Central memory CD4-positive, alpha-beta T cell (primary cell): ENCODE data around the gene PYGO1.
"Not testable (repeated sequence)": the region's sequence is repeated elsewhere in the genome, so short reads cannot be mapped to it uniquely, and the experiment has no call there.

Experiments
- DNase-seq: peaks from one replicate; pipeline ENCODE4 v3.0.0; 2022
- total RNA-seq, 3 experiments: gene quantifications; one replicate each; lab custom pipeline; 2026; lab: John Stamatoyannopoulos, UW

PYGO1 gene, protein sequence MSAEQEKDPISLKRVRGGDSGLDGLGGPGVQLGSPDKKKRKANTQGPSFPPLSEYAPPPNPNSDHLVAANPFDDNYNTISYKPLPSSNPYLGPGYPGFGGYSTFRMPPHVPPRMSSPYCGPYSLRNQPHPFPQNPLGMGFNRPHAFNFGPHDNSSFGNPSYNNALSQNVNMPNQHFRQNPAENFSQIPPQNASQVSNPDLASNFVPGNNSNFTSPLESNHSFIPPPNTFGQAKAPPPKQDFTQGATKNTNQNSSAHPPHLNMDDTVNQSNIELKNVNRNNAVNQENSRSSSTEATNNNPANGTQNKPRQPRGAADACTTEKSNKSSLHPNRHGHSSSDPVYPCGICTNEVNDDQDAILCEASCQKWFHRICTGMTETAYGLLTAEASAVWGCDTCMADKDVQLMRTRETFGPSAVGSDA
- total RNA-seq, result 0 to 0.07 (median 0.05) reads per million in 3 experiments

DNA sequence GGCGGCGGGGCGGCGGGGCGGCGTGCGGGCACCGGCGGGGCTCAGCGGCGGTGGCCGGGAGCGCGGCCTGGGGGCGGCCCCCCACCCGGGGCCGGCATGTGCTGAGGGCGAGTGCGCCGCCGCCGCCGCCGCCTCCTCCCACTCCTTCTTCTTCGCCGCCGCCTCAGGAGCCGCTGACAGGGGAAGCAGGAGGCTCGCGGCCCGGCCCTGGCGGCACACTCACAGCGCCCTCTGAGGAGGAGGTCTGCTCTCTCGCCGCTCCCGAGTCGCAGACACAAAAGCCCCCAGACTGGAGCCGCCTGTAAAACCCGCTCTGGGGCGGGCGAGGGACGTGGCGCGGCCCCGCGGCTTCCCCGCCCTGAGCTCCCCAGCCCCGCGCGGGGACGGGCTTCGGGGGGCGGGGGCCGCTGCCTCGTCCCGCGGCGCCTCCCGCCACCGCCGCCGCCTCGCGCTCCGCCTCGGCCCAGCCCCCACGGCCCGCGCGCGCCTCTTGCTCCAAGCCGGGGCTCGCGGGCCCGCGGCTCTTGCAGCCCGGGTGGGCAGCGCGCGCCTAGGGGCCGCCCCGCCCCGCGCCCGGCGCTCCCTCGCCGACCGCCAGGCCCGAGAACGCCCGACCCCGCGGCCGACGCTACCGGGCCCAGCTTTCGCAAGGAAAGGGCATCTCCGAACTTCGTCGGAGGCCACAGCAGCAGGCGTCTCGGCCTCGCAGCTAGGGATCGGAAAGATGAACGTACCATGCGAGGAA is at the start of gene PYGO1:
TSS of gene PYGO1 (minus strand) at position 276 of the 745 bp plus-strand sequence. CDS start 462 bp downstream, outside the sequence.
- DNase-seq, result peak; percentile 6

DNA sequence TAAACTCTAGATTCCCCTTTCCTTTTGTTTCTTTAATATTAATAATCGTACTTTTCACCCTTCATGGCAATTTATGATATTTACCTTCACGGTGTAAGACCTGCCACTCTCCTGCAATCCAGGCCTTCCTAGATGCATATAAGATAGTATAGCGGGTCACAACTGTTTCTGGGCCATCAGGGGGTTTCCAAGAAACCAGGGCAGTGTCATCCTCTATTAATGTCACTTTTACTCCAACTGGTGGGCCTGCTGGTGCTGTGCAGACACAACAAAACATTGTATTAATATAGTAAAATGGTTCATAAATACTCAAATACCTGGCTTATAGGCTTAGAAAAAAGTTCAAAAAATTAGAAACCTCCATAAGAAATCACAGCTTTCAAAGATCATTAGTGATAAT is 48.9 kb upstream of the PYGO1 start:
- no peak for DNase-seq

DNA sequence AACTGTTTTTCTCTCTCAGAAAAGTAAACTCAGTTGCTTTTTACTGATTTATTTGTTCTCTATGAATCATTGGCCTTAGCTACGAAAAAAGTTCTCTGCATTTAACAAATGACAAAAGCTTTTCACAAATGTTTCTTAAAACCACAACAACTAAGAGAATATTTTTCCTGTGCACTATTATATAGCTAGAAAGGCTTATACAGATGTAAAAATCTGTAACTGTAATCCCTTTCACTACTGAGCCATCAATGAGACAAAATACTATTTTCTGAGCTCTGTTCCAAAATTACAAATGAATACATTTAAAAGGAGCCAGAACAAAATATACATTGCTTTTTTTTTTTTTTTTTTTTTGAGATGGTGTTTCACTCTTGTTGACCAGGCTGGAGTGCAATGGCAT is 45.6 kb upstream of the PYGO1 start:
- DNase-seq, result no peak

DNA sequence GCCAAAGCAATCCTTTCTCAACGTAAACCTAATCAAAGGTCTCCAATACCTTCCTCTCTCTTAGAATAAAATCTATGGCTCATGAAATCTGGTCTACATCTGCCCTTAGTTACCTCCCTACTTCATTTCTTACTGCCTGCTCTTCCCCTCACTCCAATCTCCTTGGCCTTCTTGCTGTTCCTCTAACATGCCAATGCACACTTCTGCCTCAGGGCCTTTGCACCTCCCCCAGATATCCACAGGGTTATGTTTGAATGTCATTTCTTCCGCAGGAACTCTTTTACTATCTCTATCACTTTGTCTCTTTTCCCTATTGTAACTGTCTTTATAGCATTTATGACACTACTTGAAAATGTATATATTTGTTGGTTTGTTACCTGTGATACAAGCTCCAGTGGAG is 44.3 kb upstream of the PYGO1 start:
- no peak for DNase-seq

DNA sequence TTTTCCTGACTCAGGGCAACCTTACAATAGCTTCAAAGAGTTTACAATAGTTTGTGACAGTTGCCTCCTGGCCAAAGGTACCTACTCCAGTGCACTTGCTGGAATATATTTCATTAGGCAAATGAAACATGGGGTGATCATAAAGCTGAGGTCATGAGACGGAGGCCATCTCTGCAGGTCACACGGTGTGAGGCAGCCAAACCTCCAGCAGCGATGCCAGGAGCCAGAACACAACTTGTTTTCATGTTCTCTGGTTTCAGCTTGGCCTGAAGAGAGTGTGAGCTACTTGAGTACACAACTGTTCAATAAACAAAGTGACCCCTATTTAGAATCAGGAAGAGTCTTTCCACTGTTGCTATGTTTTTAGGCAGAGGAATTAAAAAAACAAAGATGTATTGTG is 42.7 kb upstream of the PYGO1 start:
- DNase-seq, result no peak

DNA sequence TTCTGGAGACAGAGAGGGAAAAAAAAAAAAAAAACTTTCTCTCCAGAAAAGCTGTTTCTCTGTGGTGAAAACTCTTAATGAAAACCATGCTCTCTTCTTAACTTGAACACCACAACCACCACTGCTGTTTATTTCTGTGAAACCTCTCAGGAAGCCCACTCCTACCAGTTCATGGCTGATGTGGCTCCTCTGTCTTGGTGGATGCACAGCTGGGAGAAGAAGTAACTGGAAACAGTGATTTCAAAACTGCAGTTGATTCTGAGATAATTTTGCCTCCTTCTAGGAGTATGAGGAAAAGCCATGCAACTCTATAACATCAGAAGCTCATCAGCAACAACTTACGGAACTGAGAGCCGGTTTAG is 40.2 kb upstream of the PYGO1 start:
- no peak for DNase-seq

DNA sequence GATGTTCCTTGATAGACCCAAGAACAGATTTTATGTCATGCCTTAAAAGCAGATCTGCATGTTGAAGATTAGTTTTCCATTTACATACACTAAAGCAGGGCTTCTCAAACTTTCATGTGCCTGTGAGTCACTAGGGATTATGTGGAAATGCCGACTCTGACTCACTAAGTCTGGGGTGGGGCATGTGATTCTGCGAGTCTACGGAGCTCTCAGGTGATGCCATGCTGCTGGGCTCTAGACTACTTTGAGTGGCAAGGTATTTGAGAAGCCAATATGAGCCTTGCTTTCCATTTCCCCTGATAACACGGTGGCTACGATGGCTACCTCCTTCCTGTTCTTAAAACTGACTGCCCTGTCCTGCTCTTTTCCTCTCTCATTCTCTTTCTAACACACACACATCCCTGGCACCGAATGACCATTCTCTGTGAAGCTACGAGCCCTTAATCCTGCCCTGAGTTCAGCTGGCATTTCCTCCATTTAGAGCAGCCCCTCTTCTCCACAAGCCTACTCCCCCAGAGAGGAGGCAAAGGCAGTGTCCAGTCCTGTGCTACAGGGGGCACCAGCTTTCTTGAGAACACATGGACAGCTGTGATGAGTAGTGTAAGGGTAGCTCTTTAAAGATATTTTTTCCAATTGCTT is 39.7 kb upstream of the PYGO1 start:
- DNase-seq, result no peak

DNA sequence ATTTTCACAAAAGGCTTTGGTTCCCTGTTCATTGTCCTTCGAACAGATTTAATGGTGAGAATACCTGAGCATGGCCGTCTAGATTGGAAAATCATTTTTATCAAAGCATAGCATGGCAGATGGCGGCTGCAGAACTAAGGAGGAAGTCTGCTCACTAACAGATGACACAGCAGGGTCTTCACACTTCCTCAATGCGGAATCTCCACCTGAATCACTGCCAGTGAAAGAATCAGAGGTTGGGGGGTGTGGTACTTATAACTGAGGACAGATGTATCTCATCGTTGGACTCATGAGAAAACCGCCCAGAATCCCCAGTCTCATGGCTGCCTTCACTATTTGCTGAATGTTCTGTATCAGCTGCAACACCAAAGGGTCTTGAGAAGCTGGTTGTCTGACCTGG is 31.6 kb upstream of the PYGO1 start:
- no peak for DNase-seq

DNA sequence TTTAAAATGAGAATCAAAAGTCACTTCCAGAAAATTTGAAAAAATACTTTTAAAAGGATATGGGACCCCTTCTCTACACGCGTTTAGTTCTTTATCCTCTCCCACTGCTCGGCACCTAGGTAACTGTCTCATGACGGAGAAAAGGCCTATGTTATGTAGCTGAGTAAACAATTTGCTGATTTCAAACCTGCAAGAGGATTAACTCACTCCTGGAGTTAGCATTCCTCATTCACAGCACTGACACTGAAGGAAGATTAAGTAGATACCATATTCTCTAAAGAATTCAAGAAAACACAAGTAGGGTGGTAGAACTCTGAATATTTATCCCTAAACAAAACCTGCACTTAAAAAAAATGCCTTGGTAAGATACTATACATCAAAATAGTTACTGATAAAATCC is 30.2 kb upstream of the PYGO1 start:
- no peak for DNase-seq

DNA sequence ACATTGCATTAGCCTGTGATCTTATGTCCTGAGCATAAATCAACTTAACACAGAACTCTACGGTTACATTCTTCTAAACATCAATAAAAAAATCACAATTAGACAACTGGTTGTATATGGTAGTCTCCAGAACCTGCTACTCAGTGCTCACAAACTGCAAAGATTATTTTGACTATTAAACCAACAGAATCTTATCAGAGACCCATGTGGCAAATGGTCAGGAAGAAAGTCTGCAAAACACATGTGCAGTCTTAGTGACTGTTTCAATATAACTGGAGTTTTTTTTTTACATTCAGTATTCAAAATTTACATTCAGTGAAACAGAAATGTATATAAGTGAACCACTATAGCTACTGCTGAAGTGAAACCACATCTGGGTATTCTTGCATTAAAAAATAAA is 27.3 kb upstream of the PYGO1 start:
- no peak for DNase-seq

DNA sequence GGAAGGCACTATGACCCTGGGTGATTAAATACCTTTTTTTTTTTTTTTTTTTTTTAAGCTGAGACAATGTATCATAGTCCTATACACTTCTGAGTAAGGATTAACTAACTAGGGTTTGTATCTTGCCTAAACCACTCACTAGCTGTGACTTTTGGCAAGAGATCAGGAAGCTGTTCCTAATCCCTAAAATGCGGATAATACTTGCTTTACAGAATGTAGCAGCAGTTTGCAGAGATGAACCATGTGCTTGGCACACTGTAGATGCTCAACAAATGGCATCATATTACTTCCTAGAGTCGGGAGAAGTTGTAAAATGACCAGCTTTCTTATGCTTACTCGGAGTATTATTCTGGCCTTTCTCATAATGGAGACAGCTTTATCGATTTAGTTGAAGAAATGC is 25.6 kb upstream of the PYGO1 start:
- DNase-seq, result no peak

DNA sequence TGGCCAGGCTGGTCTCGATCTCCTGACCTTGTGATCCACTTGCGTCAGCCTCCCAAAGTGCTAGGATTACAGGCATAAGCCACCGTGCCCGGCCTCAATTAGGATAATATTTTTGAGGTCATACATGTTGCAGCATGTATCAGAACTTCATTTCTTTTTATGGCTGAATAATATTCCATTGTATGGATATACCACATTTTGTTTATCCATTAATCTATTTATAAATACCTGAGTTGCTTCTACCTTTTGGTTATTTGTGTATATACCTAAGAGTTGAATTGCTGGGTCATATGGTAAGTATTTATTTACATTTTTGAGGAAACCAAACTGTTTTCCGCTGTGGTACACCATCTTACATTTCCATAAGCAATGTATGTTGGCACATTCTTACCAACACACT is 18.1 kb upstream of the PYGO1 start:
- no peak for DNase-seq

DNA sequence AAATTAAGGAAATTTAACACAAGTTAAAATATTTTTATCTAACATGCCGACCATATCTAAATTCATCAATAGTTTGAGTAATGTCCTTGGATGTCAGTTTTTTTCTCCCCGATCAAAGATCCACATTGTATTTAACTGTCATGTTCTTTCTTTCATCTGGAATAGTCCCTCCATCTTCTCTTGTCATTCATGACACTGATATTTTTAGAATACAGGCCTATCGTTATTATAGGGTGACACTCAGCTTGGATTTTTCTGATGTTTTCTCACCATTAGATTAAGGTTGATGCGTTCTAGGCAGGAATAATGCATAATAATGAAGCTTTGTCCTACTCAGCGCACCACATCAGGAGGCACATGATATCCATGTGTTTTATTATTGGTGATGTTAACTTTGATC is 13.2 kb upstream of the PYGO1 start:
- DNase-seq, result no peak

DNA sequence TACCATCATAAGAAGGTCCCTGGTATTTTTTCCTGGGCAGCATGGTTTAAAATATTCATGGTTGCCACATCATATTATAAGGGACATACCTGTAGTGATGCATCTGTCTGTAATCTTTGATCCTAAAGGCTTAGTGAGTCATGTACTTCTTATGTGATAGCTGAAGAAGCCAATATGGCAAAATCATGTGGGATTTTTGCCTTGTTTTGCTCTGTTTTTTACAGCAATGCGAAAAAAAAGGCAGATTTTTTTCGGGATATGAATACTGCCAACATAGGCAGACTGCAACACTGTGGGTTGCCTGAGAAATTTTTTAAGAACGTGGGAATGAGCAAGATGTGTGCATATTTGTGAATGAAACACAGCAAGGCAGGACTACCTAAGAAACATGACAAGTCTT is 11.3 kb upstream of the PYGO1 start:
- DNase-seq, result no peak

DNA sequence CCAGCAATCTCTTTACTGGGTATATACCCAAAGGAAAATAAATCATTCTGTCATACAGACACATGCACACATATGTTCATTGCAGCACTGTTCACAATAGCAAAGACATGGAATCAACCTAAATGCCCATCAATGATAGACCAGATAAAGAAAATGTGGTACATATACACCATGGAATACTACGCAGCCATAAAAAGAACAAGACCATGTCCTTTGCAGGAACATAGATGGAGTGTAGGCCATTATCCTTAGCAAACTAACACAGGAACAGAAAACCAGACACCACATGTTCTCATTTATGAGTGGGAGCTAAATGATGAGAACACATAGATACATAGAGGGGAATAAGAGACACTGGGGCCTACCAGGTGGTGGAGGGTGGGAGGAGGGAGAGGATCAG is 4.9 kb upstream of the PYGO1 start:
- DNase-seq, result not testable (repeated sequence)

DNA sequence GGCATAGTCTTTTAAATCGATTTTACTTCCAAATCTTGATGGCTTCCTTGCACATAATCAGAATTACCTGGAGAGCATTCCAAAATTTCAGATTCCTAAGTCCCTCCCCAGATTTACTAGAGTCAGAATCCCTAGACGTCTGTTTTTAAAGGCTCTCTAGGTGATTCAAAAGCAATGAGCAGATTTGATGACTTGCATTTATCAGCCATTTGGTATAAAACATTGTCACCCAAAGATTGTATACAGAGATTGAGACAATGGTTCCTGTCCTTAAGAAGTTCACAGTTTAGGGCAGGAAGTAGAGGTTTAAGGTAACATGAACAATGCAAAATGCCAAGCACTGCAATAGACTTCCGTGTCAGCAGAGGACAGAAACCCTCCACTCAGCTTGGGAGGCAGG is 2.6 kb upstream of the PYGO1 start:
- no peak for DNase-seq

DNA sequence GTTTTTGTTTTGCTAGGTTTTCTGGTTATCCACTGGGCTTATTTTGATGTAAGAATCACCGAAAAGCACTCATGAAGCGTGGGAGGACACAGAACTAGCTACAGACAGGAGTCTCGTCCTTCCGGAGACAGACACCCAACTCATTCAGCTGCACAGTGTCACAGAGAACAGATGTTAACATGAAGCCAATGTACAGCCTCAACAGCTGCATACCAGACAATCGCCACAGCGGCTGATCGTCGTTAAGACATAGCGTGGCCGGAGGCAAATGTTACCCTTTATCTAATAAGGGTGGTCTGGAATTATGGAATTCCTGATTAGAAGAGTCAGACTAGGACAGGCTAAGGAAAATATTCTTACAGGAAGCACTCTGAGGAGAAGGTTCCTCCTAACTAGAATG is 1.1 kb upstream of the PYGO1 start:
- no peak for DNase-seq

DNA sequence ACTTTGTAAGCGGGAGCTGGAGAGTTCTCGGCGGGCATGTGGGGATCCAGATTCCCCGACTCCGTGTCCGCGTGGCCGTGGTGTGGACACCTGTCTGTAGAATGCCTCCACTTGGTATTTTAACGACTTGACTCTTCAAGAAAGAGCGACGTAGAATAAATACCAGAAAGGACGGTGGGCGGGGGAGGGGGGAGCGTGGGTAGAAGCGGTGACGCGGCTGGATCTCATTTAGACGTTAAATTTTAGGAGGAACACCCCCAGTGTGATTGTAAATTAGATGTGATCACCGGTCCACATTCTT is 620 bp upstream of the PYGO1 start:
- DNase-seq, result no peak

DNA sequence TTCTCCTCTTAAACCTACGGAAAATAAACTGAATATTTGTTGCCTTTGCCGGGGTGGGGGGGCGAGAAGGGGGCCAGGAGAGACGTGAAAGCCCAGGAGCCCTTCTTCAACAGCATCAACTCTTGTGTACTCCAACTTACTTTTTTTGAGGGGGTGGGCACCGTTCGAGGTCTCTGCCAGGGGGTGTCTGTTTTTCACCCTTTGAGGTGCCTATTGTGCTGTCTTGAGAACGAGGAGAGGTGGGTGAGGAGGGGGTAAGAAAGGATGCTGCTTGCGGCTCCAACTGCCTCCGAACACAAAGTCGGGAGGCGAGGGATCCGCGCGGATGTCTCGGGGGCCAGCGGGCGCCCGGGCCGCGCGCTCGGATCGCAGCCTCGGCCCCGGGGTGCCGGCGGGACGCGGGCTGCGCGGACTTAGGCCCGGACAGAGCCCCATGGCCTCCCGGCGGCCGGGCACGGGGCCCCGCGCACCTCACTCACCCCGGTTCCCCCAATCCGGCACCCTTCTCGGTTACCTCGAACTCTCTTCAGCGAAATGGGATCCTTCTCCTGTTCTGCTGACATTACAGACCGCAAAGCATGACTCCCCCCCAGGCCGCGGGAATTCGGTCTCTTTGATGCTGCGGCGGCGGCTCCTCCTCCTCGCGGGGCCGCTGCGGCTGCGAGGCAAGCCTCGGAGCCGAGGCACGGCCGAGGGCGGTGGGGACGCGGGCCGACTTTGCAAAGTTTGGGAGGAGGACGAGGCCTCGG is 650 bp downstream of the PYGO1 start:
- no peak for DNase-seq

DNA sequence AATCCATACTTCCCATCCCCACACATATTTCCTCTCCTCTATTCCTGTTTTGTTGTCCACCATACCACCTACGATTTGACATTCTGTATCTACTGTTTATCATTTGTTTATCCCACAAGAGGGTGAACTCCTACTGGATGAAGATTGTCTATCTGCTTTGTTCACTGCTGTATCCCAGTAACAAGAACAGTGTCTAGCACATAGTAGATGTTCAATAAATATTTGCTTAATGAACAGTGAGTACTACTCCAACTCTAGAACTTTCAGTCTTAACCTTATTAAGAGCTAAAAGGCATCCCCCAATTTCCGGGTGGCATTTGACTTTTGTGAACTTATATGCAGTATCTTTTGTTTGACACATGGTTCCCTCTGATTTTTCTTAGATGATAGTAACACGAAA is 1.3 kb downstream of the PYGO1 start:
- DNase-seq, result no peak

DNA sequence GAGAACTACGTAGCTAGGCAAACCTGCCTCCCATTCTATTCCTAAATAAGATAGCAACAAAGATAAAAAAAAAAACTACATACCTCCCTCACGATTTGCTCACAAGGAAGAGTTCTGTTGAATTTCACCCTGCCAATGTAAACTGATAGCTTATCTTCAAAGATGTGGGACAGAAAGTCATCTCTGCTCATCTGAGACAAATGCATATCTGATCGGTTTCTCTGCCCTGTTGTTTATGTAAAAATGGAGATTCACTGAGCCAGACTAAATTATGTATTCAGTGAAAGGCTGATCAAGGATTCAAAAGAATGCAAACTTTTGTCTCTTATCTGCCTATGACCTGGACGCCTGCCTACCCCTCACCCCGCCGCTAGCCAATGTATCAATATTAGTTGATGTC is 11.2 kb downstream of the PYGO1 start:
- no peak for DNase-seq

DNA sequence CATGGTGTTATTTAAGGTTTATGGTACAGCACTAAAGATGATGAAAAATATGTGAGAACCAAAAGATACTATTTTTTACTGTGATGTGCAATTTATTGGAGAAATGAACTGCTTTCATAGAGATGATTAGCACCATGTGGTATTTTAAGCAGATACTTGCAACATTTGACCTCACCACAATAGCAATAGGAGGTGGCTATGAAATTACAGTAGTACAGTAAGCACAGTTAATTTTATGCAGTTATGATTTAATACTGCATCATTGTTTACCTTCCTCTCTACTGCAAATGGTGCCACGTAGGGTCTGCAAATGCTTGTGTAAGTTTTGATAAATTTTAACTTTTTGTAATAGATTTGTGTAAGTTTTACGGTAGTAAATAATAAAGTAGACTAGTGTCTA is 14.0 kb downstream of the PYGO1 start:
- DNase-seq, result no peak

DNA sequence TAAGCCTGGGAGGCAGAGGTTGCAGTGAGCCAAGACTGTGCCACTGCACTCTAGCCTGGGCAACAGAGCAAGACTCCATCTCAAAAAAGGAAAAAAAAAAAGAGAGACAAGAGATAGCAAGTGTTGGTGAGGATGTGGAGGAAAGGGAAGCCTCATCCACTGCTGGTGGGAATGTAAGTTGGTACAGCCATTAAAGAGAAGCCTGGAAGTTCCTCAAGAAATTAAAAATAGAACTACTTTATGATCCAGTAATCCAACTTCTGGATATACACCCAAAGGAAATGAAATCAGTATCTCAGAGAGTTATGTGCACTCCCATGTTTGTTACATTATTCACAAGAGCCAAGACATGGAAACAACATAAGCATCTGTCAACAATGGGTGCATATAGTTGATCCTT is 14.9 kb downstream of the PYGO1 start:
- no peak for DNase-seq
